GM19099 (cell line): ENCODE data around the gene CD247.

Experiments used
- POLR2A ChIP-seq: IDR thresholded peaks from 3 replicates; pipeline ENCODE4 v1.6.1; 2011; ENCODE audit warnings: low read depth; ENCODE audit not compliant: insufficient read length; ENCODE audit errors: extremely low read depth

Gene CD247

DNA sequence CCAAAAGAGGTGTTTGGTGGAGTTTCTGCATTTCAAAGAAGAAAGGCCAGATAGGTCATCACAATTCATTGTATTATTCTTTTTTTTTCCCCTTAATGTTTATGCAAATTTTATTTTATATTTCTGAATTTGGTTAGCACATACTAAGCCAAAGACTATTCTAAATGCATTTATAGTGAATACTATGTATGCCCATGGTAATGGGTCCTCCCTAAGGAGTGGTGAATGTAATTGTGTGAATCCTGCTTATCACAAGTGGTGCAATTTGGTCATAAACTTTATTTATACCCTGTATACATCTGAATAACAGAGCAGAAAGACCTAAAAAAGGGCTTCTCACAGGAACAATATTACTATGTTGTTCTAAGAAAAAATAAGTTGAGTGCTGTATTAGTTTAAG, 99.1 kb downstream of the CD247 start:
- TF ChIP-seq POLR2A, result no peak

DNA sequence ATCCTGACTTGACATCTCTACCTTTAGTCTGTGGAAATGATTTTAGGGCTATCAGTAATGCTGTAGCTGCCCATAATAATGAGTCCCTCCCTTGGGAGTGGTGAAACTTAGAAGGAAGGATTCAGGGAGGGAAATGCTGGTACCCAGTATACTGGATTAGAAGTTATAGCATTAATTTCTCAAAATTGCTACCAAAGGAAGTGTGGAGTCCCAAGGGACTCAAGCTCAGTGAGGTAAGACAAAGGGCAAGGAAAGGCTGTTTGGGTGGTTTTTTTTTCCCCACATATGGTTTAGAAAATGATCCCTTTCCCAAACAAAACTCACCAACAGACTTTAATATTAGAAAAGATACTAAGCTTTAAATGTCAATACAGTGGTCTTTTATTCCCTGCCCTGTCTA, 99.9 kb downstream of the CD247 start:
- no peak for TF ChIP-seq POLR2A

DNA sequence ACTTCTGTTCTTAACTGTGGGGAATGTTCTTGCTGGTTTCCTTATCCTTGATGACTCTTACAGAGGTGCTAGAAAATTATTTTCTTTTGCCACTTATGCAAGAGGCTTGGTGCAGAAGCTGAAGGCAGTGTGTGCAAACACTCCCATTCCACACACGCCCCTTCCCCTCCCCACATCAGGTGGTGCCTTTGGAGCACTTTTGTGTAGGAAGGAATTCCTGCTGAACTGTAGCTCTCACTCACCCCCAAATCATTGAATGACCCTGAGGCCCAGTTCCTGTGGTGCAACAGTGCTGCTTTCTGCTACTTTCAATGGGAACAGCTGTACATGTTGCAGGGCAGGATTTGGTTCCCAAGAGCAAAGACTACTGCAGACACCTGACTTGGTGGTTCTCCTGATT, 101.8 kb downstream of the CD247 start:
- TF ChIP-seq POLR2A, result no peak

DNA sequence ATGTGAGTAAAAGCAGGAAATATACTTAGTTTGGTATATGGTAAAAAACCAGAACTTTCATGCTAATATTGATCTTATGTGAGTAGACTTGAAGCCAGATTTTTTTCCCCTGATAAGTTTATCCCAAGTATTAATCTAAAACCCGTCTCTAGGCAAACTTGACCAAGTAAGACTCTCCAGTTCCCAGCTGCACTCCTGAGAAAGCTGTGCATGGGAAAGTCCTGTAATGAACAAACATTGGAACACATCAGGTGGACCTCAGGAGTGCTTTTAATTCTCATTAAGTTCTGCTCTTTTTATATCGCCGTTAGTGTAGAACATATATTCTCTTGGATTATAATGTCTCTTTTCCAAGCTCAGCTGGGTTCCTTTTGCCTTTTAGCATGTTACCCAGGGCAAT, 105.0 kb downstream of the CD247 start:
- TF ChIP-seq POLR2A, result no peak

DNA sequence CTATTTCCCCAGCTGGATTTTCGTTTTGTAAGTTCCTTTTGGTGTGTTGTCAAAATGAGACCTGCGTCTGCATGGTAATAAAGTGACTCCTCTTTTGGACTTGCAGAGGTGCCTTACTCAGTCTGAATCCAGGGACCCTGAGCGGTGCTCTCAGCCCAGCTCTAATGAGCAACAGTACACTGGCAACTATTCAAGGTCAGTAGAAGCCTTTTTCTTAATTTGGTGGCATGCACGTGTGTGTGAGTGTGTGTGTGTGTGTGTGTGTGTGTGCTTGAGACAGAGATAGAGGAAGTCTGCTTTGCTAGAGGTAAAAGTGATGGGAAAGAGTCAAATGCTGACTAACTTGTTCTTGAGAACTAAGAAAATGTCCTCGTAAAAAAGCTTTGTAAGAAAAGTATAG, 105.4 kb downstream of the CD247 start:
- TF ChIP-seq POLR2A, result no peak

DNA sequence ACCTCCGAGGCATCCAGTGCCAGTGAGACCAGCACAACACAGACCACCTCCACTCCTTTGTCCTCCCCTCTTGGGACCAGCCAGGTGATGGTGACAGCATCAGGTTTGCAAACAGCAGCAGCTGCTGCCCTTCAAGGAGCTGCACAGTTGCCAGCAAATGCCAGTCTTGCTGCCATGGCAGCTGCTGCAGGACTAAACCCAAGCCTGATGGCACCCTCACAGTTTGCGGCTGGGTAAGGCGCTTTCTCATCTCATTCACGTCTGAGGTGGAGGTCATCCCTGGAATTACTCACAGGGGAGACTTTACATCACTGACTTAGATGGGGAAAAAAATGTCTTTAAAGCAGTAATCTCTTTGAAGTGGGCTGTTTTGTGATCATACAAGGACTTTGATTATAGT, 106.3 kb downstream of the CD247 start:
- TF ChIP-seq POLR2A, result no peak

DNA sequence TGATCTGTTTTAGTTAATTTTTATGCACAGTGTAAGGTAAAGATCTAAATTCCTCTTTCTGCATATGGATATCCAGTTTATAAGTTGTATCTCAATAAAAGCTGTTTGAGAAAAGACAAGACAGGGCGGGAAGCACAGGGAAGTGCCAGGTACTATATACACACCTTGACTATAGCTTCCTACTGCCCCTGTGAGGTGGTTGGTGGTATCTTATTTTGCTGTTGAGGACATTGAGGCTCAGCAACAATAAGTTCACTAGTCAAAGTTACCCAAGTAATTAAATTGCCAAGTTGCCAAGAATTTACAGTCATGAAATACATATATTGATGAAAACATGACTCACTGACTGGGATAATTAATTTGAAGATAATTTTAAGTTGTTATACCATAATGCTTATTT, 109.1 kb downstream of the CD247 start:
- no peak for TF ChIP-seq POLR2A

DNA sequence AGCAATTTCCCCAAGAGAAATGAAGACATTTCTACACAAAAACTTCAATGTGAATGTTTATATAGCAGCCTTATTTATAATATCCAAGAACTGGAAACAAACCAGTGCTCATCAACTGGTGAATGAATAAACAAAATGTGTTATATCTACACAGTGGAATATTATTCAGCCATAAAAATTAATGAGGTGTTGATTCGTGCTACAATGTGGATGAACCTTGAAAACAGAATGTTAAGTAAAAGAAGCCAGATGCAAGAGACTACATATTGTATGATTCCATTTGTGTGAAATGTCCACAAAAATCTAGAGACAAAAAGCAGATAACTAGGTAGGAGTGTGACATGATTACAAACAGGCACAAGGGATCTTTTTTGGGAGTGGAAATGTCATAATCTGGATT, 110.0 kb downstream of the CD247 start:
- no peak for TF ChIP-seq POLR2A

DNA sequence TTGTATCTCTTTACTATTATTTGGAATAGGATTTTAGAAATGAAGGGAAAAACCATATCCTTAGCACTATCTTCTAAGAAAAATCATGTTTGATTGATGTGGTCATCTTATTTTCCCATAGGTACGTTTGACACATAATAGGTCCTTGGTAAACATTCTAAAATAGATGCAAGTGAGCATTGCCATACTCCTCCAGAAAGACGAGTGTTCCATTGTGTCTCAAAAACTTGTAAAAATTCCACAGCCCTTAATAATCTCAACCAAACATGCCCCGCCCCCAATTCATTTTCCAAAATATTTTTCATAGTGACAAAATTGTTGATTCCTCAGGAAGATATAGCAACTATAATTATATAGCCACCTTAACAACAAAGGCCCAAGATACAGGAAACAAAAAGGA, 113.4 kb downstream of the CD247 start:
- TF ChIP-seq POLR2A, result no peak

DNA sequence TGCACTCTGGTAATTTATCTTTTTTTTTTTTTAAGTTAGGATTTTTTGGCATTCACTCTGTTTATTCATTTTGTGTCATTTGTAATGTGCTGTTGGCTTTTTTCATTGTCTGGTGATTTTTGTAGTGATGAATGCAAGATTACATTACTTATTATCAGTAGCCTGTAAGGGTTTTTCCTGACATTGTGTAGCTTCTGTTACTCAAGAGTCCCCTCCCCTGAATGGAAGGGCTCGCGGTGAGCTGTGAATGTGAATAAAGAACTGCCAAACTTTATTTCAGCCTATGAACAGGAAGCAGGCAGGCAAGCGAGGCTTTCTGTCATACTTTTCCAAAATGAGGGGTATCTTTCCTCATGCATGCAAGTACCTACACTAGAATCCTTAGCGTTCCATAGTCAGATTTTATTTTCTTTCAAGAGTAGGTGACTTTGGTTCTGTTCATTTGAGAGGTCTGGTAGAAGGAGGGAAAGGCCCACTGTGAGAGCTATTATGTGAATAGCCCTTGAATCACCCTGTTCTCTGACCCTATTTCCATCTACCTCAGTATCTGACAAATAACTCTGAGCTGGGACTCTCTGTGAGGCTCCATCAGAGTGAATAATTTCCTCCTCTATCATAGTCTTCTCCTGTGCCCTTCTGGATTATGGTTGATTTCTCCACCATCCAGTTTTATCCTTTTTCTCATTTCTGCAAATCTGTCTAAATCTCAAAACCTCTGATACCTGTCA, 114.0 kb downstream of the CD247 start:
- TF ChIP-seq POLR2A, result no peak

DNA sequence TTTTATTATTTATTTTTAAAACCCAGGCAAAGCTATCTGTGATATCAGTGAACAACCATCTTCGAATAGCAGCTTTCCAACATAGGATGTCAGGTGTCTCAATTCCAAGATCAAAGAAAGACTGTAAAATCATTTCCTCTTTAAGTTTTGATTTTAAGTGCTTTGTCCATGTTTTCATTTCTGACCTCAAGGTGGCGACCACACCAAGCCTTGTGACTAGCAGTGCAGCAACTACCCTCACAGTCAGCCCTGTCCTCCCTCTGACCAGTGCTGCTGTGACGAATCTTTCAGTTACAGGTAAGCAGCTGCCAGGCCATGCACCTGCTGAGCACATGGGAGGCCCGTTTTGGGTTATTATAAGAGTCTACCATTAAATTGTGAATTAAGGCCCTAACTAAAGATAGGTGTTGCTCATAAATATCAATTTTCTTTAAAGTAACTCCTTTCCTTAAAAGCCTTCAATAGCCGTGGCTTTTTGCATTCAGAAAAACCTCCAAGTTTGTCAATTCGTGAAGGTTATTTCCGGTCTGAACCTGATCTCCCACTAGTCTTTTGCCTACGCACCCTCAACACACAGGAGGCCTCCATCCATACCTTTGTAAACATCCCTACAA, 117.0 kb downstream of the CD247 start:
- no peak for TF ChIP-seq POLR2A

DNA sequence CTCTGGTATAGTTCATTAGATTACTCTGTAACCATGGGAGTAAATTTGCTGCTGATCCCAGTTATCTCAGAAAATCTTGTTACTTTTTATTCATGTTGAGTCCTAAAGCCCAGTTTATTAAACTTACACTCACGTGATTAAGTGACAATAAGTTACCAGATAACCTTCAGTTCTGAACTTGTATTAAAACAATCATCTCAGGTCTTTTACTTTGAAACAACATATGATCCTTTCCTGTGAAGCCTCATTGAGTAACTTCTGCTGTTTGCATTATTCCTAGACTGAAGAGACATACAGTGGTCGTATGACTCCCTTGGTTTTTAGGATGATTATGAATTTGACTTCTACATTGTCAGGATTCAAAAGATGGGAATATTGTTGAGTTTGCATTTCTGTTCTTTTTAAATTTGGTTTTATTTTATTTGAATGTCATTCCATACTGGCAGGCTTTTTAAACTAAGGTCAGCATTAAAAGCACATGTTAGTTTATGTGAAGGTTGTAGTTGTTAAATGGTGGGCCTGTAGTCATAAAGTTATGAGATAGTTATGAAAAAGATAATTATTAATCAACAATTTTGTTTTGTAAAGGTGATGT, 117.9 kb downstream of the CD247 start:
- no peak for TF ChIP-seq POLR2A

DNA sequence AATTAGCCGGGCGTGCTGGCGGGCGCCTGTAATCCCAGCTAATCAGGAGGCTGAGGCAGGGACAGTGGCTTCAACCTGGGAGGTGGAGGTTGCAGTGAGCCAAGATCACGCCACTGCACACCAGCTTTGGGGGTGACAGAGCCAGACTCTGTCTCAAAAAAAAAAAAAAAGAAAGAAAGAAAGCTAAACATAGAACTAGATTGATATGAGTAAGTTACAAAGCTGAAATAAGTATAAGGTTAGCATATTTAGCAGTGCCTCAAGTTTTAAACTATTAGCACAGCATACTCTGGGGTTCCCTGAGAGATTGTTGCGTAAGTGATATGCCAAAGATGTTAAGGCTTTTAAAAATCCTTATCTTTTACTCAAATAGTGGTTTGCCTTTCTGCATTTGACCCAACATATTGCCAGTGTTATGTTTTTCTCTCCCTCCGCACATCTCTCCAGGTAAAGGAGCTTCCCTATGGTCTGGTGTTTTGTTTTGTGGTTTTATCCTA, 126.1 kb downstream of the CD247 start:
- TF ChIP-seq POLR2A, result no peak

DNA sequence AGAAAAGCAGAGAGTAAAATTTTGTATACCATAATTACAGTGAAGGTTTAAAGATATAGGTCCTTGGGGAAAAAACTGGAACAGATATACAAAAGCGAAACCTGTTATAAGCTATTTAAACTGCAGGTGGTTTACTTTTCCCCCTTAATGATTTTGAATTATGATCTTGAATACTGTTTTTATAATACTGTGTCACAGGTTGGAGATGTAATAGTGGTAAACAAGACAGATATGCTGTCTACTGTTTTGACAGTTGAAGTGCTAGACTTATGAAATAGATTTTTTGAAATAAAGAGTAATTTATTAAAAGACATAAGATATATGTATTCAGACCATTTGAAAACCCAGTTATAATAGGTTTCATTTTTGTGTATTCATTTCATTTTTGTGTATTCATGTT, 129.4 kb downstream of the CD247 start:
- TF ChIP-seq POLR2A, result no peak

DNA sequence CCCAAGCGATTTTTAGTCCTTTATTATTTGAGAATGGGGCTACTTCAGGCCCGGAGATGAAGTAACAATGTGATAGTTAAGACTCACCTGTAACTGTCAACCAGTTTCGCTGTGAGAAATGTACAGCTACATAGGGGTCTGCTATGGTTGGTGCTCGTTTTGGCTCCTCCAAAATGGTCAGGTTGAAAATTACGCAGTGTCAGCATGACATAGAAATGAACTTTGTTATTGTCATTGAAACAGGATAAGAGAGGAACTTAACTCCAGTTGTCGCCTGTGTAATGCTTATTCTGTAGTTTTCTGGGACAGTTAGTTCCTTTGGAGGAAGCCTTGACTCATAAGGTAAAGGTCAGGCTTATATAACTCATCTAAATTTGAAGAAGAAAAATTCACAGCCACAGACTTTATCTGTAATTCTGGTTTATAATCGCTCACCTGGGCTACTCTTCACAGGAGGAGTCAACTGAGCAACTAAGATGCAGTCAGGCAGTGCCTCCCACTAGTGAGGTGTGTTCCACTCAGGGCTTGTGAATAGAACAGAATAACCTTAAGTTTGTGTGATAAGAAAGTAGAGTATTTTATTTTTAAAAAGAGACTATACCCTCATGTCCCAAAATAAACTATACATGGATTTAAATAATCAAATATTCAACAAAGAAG, 130.9 kb downstream of the CD247 start:
- no peak for TF ChIP-seq POLR2A
